GM03348 (cell line): ENCODE results near the gene EVX2.

Source experiments
- DNase-seq: peaks from one replicate; pipeline ENCODE4 v3.0.0; 2012; ENCODE audit warnings: low spot score

Gene EVX2

GRCh38 chr2:176066645-176067588 lies 16.8 kb downstream of the EVX2 start:
- no peak for DNase-seq

GRCh38 chr2:176063958-176064357 lies 19.8 kb downstream of the EVX2 start:
- DNase-seq = no peak

- no peak for DNase-seq
Measured at GRCh38 chr2:176056406-176056805, 27.4 kb downstream of the EVX2 start.

GRCh38 chr2:176039375-176039774 lies 44.4 kb downstream of the EVX2 start:
- DNase-seq = no peak

- no peak for DNase-seq
Measured at GRCh38 chr2:176038694-176039093, 45.1 kb downstream of the EVX2 start.

- no peak for DNase-seq
Measured at GRCh38 chr2:176035013-176035691, 48.6 kb downstream of the EVX2 start.

GRCh38 chr2:176027806-176028205 lies 56.0 kb downstream of the EVX2 start:
- DNase-seq = no peak
